Gastrocnemius medialis (tissue), 4 donors: Measurements from ENCODE around the gene VTN.

ENCODE experiments used
- CTCF ChIP-seq, 5 experiments: fragments of 450-650 bp in 3 of 5; fragments of 200-600 bp in 2 of 5; sonication (generic) in 2 of 5; IDR thresholded peaks in 4 of 5; conservative IDR thresholded peaks in 1 of 5; 1 replicate in 4 of 5; 2 replicates in 1 of 5; pipeline ENCODE4 v1.5.1; 2016 to 2019; ENCODE audit warnings: antibody characterized with exemption in 5 of 5, mild to moderate bottlenecking in 3 of 5, moderate library complexity in 3 of 5
- POLR2A ChIP-seq, 2 donors: fragments of 450-650 bp; IDR thresholded peaks; one replicate each; pipeline ENCODE4 v1.6.1; 2017; ENCODE audit warnings: antibody characterized with exemption in 2 of 2, mild to moderate bottlenecking in 2 of 2, moderate library complexity in 2 of 2

GRCh38 chr17:28407130-28407973, 37.2 kb upstream of the VTN start:
- TF ChIP-seq POLR2A (IDR thresholded peaks at IDR 0.05): no peak
- no peak for TF ChIP-seq CTCF (IDR thresholded peaks at IDR 0.05 in 4 of 5, conservative IDR thresholded peaks at IDR 0.05 in 1 of 5)
